Lower leg skin (tissue), 4 donors: ENCODE data around the gene ZNF618. TPM values are rescaled to one million over a fixed set of nuclear protein-coding genes. Genes with fewer than 3 reads are reported as not detected.

Source experiments
- DNase-seq, 2 donors: peaks; one replicate each; pipeline ENCODE4 v3.0.0-alpha.2; 2019; ENCODE audit warnings: low spot score in 2 of 2
- H3K4me3 ChIP-seq: fragments of 200-600 bp; sonication (generic); 2 replicates; pipeline ENCODE4 v1.5.1; 2017; ENCODE audit warnings: mild to moderate bottlenecking, low read depth; ENCODE audit not compliant: poor library complexity, severe bottlenecking
- CTCF ChIP-seq, 3 donors: fragments of 450-650 bp; IDR thresholded peaks; one replicate each; pipeline ENCODE4 v1.5.1; 2016; ENCODE audit warnings: antibody characterized with exemption in 3 of 3, mild to moderate bottlenecking in 3 of 3, moderate library complexity in 2 of 3
- POLR2A ChIP-seq, 2 donors: fragments of 450-650 bp; IDR thresholded peaks; one replicate each; pipeline ENCODE4 v1.6.1; 2016 to 2017; ENCODE audit warnings: antibody characterized with exemption in 2 of 2, mild to moderate bottlenecking in 1 of 2, moderate library complexity in 1 of 2
- WGBS, 2 donors: methylation state at CpG; one replicate each; pipeline ENCODE4 v1.1.5; 2018; 5-methylcytosine and 5-hydroxymethylcytosine counted together
- intact Hi-C: fragments of 100-400 bp; cut with DNase I; formaldehyde crosslinking; loops from one replicate; pipeline ENCODE4 v1.15.0; 2023; ENCODE audit warnings: low total_unique reads
- total RNA-seq, 4 donors: library from RNA; depleted of rRNA; stranded (reverse); fragments of >200 nt; gene quantifications; one replicate each; pipeline ENCODE4 v1.1.0, GENCODE V29; 2016

The ZNF618 gene
- total RNA-seq, 4 donors from 2014 or later: 1.1 to 4.1 (median 2.5) TPM

- WGBS, 2 donors: 87 to 89% methylated on average over 3 of the region's 3 CpGs
- TF ChIP-seq CTCF (IDR thresholded peaks at IDR 0.05) (no peak), POLR2A (IDR thresholded peaks at IDR 0.05) (no peak)
- intact Hi-C loops: no loop called here
- DNase-seq: peak in 1 of 2 donors; percentile 42
- no peak overlapping the region for H3K4me3 ChIP-seq
These were observed 171.6 kb downstream of the ZNF618 start for GRCh38 chr9:114047717-114048116.

GRCh38 chr9:114048533-114049415, 172.7 kb downstream of the ZNF618 start:
- DNase-seq: peak in 1 of 2 donors; percentile 75
- TF ChIP-seq POLR2A (IDR thresholded peaks at IDR 0.05) (no peak), CTCF (IDR thresholded peaks at IDR 0.05) (no peak)
- no peak overlapping the region for H3K4me3 ChIP-seq
- 97 to 98% methylated on average over 38 to 44 of the region's 44 CpGs for WGBS, 2 donors
- intact Hi-C loops: no loop called here

GRCh38 chr9:114049441-114050225, 173.5 kb downstream of the ZNF618 start:
- WGBS, 2 donors: 96% methylated on average over 36 to 39 of the region's 40 CpGs
- DNase-seq: peak in 1 of 2 donors; percentile 48
- H3K4me3 ChIP-seq: no peak overlapping the region
- intact Hi-C loops: no loop called here
- TF ChIP-seq POLR2A (IDR thresholded peaks at IDR 0.05) (no peak), CTCF (IDR thresholded peaks at IDR 0.05) (no peak)

GRCh38 chr9:114050226-114050568, 174.1 kb downstream of the ZNF618 start:
- DNase-seq: peak in 1 of 2 donors; percentile 36
- TF ChIP-seq POLR2A (IDR thresholded peaks at IDR 0.05): no peak
- no peak for TF ChIP-seq CTCF (IDR thresholded peaks at IDR 0.05)
- H3K4me3 ChIP-seq: no peak overlapping the region
- 87% methylated on average over 11 of the region's 11 CpGs for whole genome bisulfite sequencing, 2 donors
- intact Hi-C loops: no loop called here

- H3K4me3 ChIP-seq: no peak overlapping the region
- DNase-seq: peak in 1 of 2 donors; percentile 40
- no peak for TF ChIP-seq POLR2A (IDR thresholded peaks at IDR 0.05)
- TF ChIP-seq CTCF (IDR thresholded peaks at IDR 0.05): no peak
- intact Hi-C loops: no loop called here
- WGBS, 2 donors: 92 to 98% methylated on average over 6 of the region's 6 CpGs
These were observed 174.5 kb downstream of the ZNF618 start for GRCh38 chr9:114050646-114051045.
